Psoas muscle (tissue), 8 donors: ENCODE data around the gene FSTL4. TPM values are rescaled to one million over a fixed set of nuclear protein-coding genes. Genes with fewer than 3 reads are reported as not detected.
A peak's percentile ranks its signal among the peaks of the same experiment; 100 is the strongest.

Source experiments
- ATAC-seq, 4 donors: fragments of 200-7000 bp; cut with Tn5 transposase; one replicate each; pipeline ENCODE4 v1.9.1; 2020; ENCODE audit warnings: moderate library complexity in 3 of 4, mild to moderate bottlenecking in 2 of 4
- DNase-seq, 2 donors: peaks; one replicate each; pipeline ENCODE4 v3.0.0-alpha.2; 2020
- H3K27ac ChIP-seq: fragments of 200-600 bp; one replicate; pipeline ENCODE4 v1.8.0; 2022
- H3K27me3 ChIP-seq, 3 donors: fragments of 200-600 bp in 1 of 3; one replicate each; pipeline versions ENCODE4 v1.6.1 to v1.8.0; 2013 to 2022; ENCODE audit warnings: low read length in 2 of 3, mild to moderate bottlenecking in 2 of 3, moderate library complexity in 1 of 3; ENCODE audit not compliant: insufficient read depth in 3 of 3
- H3K36me3 ChIP-seq, 2 donors: fragments of 200-600 bp in 1 of 2; one replicate each; pipeline versions ENCODE4 v1.6.1 to v1.8.0; 2013 to 2022; ENCODE audit warnings: low read depth in 1 of 2, mild to moderate bottlenecking in 1 of 2, moderate library complexity in 1 of 2; ENCODE audit not compliant: insufficient read depth in 1 of 2
- H3K4me1 ChIP-seq: fragments of 200-600 bp; one replicate; pipeline ENCODE4 v1.8.0; 2022
- H3K4me3 ChIP-seq: fragments of 200-600 bp; one replicate; pipeline ENCODE4 v1.8.0; 2022; ENCODE audit warnings: mild to moderate bottlenecking
- H3K9me3 ChIP-seq: fragments of 200-600 bp; one replicate; pipeline ENCODE4 v1.8.0; 2022
- CTCF ChIP-seq: fragments of 200-600 bp; IDR thresholded peaks from one replicate; pipeline ENCODE4 v1.8.0; 2022; ENCODE audit warnings: antibody characterized with exemption
- WGBS, 3 donors: extraction: QIAGEN DNeasy Blood & Tissue Kit; methylation state at CpG; one replicate each; pipeline versions ENCODE4 v1.1.6 to v1.1.7; 2013; 5-methylcytosine and 5-hydroxymethylcytosine counted together
- intact Hi-C, 2 donors: fragments of 100-400 bp; cut with DNase I; formaldehyde crosslinking; loops; one replicate each; pipeline versions ENCODE4 v1.11.0 to v1.14.2; 2022
- polyA plus RNA-seq, 3 donors: library from polyadenylated mRNA; stranded (reverse); fragments of 200-250 nt; gene quantifications; one replicate each; pipeline ENCODE4 v1.2.3, GENCODE V29; 2013
- total RNA-seq, 4 donors: library from RNA; stranded (reverse); fragmentation: NEBNext Ultra II Directional in 2 of 4; extraction: Animal tissue kit (Norgen Biotek cat#: 25700) in 2 of 4; gene quantifications; one replicate each; pipeline versions ENCODE4 v1.2.1 to v1.2.4, GENCODE V29; 2021 to 2023
- donor health status: healthy with polysubstance abuse.
- donor health status: DM: no; HTN: no; CAD: no; lungs with moderate emphysema.
- donor health status: Bipolar disorder and iron deficiency.
- donor health status: healthy.
- donor health status: DM: yes; HTN: yes; CAD: no.
- donor health status: DM: no; HTN: no; CAD: no.
- donor health status: DM: no; HTN: no; CAD: no.
- donor health status: DM: yes; HTN: yes; CAD: no.

FSTL4 gene
- total and polyA plus RNA-seq, 7 donors = 0.07 to 0.81 (median 0.24) TPM

- Histone ChIP-seq H3K4me3 (no peak overlapping the region), H3K9me3 (no peaks in the 10 kb centered on the region), H3K27ac (no peak overlapping the region), H3K36me3 (no peaks in the 10 kb centered on the region), H3K27me3 (no peaks in the 10 kb centered on the region), H3K4me1 (no peaks in the 10 kb centered on the region)
- no peak for TF ChIP-seq CTCF
- DNase-seq = no peak
- intact Hi-C loops = loop anchor here in 1 of 2 donors (10.0 kb wide), 1 partner anchor 242 kb away; no protein-coding TSS in a partner anchor
- WGBS, 3 donors = 68 to 83% (median 78%) methylated on average over 5 of the region's 5 CpGs
- no peak for ATAC-seq
Measured at GRCh38 chr5:133356396-133356983, 255.9 kb downstream of the FSTL4 start.

GRCh38 chr5:133354323-133355185 is 257.8 kb downstream of the FSTL4 start:
- no peaks in the 10 kb centered on the region for H3K36me3 ChIP-seq
- ATAC-seq (no peak), DNase-seq (no peak)
- H3K4me1 ChIP-seq = no peaks in the 10 kb centered on the region
- no peak overlapping the region for H3K4me3 ChIP-seq
- TF ChIP-seq CTCF = no peak
- intact Hi-C loops = loop anchor here in 1 of 2 donors (10.0 kb wide), 1 partner anchor 240 kb away; no protein-coding TSS in a partner anchor
- no peaks in the 10 kb centered on the region for H3K9me3 ChIP-seq
- H3K27me3 ChIP-seq = no peaks in the 10 kb centered on the region
- no peak overlapping the region for H3K27ac ChIP-seq
- 82 to 89% (median 84%) methylated on average over 9 of the region's 9 CpGs for WGBS, 3 donors

- DNase-seq (no peak), ATAC-seq (peak in 1 of 4 donors; percentile 29)
- Histone ChIP-seq H3K4me3 (no peak overlapping the region), H3K27ac (no peak overlapping the region), H3K9me3 (no peaks in the 10 kb centered on the region), H3K4me1 (no peaks in the 10 kb centered on the region), H3K27me3 (no peaks in the 10 kb centered on the region), H3K36me3 (no peaks in the 10 kb centered on the region)
- TF ChIP-seq CTCF = no peak
- WGBS, 3 donors = 40 to 48% (median 44%) methylated on average over 8 of the region's 8 CpGs
- intact Hi-C loops = loop anchor here in 1 of 2 donors (10.0 kb wide), 1 partner anchor 239 kb away; no protein-coding TSS in a partner anchor
Measured at GRCh38 chr5:133353741-133354140, 258.6 kb downstream of the FSTL4 start.

GRCh38 chr5:133348406-133348805 is 263.9 kb downstream of the FSTL4 start:
- ATAC-seq (no peak), DNase-seq (no peak)
- H3K36me3 ChIP-seq = no peaks in the 10 kb centered on the region
- H3K27ac ChIP-seq = no peak overlapping the region
- no peaks in the 10 kb centered on the region for H3K27me3 ChIP-seq
- no peak for TF ChIP-seq CTCF
- intact Hi-C loops = no loop called here
- H3K4me3 ChIP-seq = no peak overlapping the region
- H3K4me1 ChIP-seq = no peaks in the 10 kb centered on the region
- 95 to 97% (median 96%) methylated on average over 4 of the region's 4 CpGs for WGBS, 3 donors
- H3K9me3 ChIP-seq = no peaks in the 10 kb centered on the region
